GM21528 (cell line): ENCODE results near the gene ARHGDIA.

Source experiments
- ATAC-seq: cut with Tn5 transposase; IDR thresholded peaks from one replicate; pipeline ENCODE4 v1.9.1; 2021; ENCODE audit warnings: mild to moderate bottlenecking, moderate library complexity; ENCODE audit not compliant: unreplicated experiment, low FRiP score

Gene ARHGDIA

DNA sequence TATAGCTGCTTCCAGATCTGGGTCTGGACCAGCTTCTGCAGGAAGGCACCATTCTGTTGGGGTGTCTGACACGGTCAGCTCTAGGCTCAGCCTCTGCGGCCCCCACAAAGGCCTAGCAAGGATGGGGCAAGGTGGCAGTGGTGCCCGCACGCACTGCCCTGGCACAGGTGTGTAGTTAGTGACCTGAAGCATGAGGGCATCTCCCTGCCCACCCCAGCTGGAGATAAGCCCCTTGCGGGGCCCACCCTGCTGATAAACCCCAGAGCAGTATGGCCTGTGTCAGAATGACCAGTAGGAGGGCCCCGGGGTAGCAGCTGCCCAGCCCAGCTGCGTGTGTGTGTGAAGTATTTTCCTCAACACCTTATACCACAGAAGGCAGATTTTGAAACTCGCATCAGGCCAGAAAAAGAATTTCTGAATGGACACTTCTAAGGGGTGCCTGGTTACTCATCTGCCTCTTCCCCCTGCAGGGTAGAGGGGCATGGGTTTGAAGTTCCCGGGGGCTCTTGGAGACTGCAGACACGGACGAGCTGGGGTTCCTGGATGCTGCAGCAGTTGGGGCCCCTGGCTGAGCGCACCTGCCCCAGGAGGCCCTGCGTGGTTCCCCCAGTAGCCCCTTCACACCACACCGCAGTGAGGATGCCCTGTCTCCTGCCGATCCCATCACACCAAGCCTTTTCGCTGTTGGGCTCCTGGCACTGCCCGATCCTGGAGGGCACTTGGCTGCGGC, 4.5 kb downstream of the ARHGDIA start:
- ATAC-seq, result no peak

DNA sequence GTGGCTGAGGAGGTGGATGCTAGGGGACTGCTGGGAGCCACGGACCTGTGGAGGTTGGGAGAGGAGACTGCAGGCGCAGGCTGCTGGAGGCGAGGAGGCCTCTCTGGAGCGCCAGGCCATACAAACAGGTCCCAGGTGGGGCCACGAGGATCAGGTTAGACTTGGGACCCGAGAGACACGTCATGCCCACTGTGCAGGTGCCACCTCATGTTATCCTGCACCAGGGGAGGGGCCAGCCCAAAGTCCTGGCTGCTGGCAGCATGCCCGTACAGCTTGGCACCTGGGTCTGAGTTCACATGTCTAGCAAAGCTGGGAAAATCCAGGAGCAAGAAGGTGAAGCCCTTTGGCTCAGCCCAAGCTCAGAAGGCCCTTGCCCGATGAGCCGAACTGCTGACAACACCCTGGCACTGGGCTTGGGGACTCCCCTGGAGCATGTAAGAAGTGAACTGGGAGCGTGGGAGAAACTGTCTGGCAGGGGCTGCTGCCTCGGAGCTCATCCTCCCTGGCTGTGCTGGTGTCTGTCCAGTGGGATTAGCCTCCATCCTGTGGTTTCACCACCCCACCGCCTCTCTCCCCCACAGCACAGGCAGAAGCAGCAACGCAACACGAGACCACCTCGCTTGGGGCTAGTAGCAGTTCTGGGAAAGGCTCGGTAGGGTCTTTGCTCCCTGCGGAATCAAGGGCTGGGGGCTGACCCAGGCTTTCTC, 5.3 kb downstream of the ARHGDIA start:
- ATAC-seq, result no peak

DNA sequence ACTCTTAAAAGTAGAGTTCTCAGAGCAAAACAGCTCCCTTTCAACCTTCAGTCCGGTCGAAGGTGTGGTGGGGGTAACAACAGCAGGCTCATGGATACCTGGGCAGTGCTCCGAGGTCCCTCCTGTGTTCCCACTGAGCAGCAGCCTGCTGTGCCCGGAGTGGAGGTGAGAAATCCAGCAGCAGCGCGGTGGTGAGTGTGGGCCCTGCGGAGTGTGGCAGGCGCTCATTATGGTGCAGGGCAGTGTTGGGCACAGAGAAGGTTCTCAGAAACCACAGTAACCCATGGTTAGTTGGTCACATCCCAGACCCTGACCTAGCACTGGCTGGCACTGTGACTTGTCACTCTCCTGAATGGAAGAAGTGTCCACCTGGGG, 5.8 kb downstream of the ARHGDIA start:
- ATAC-seq, result no peak

DNA sequence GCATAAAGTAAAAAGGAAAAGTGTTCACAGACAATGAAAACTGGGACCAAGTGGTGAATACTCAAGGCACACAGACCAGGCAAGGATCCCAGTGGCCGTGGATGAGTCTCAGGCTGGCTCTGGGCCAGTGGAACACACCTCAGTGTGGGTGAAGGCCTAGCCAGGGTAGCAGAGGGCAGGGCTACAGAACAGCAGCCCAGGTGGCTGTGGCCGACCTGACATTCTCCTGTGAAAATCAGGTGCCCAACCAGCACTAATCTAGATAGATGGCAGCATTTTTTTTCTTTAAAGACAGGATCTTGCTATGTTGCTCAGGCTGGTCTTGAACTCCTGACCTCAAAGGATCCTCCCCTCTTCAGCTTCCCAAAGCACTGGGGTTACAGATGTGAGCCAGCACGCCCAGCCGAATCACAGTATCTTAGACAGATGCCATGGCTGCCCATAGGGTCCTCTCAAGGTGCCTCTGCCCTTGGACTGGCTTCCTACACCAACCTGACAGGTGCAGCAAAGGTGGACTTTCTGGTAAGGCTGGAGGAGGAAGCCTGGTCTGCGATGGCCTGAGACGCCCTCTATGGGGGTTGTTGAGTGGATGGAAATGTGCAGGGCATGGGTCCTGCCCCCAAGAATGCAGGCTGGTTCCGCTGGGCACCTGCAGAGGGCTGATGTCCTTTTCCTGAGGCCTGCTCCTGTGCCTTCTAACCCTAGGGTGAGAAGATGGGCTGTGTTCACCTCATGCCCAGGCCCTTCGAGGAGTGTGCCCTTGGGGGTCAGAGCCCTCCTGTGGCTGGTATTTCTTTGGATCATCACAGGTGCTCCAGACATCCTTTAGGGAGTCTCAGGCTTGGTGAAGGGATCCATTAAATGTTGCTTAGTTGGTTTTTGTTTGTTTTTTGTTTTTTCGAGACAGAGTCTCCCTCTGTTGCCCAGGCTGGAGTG, 7.0 kb downstream of the ARHGDIA start:
- ATAC-seq, result no peak

DNA sequence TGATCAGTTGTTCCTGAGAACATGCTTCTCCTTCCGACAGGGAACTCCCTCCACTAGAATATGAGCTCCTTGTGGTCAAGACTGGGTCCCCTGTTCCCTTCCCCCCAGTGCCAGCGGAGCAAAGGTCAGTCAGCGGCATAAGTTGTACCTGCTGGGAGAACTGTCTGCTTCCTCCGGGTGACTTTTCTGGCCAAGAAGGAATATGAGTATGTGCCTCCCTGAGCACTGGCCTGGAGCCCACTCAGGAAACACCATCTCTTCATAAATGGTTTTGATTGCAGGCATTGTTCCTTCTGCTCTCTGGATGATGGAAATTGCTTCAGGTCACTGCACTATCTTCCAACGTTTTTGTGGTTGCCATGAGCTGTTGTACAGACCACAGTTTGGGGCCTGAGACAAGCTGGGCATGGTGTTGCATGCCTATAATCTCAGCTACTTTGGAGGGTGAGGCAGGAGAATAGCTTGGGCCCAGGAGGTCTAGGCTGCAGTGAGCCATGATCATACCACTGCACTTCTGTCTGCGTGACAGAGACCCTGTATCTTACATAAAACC, 7.9 kb downstream of the ARHGDIA start:
- ATAC-seq, result no peak

DNA sequence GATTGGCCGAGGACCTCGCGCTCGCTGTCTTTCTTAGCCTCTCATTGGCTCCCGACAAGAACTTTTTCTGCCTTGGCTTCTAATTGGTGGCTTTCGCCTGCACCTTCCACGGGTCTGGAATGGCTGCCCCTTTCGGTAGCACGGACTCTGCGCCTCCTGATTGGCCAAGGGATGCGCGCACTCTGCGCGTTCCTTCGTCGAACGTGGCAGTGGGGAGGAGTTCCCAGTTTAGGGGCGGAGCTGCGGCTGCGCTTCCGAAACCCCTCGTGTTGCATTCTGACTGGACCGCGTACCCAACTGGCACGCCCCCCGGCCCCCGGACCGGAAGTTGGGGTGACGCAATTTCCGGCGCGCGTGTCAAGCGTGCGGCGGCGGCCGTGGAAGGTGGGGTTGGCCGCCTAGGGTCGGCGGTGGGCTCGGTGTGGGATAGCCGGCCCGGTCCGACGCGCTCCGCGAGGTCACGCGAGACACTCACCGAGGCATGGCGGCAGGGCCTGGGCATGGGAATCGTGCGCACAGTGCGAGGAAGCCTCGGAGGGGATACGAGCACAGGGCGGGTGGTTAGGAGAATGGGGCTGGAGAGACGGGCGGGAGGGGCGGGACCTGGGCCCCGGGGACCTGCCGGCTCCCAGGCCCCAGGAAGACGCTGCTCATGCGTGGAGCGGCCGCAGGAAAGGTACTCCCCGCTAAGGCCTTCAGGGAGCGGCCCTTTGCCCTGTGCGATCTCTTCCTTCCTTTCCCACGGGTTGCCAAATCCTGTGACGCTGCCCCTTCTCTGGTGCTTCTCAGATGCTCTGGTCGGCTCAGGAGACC, 10.2 kb downstream of the ARHGDIA start:
- peak; percentile 82 for ATAC-seq

DNA sequence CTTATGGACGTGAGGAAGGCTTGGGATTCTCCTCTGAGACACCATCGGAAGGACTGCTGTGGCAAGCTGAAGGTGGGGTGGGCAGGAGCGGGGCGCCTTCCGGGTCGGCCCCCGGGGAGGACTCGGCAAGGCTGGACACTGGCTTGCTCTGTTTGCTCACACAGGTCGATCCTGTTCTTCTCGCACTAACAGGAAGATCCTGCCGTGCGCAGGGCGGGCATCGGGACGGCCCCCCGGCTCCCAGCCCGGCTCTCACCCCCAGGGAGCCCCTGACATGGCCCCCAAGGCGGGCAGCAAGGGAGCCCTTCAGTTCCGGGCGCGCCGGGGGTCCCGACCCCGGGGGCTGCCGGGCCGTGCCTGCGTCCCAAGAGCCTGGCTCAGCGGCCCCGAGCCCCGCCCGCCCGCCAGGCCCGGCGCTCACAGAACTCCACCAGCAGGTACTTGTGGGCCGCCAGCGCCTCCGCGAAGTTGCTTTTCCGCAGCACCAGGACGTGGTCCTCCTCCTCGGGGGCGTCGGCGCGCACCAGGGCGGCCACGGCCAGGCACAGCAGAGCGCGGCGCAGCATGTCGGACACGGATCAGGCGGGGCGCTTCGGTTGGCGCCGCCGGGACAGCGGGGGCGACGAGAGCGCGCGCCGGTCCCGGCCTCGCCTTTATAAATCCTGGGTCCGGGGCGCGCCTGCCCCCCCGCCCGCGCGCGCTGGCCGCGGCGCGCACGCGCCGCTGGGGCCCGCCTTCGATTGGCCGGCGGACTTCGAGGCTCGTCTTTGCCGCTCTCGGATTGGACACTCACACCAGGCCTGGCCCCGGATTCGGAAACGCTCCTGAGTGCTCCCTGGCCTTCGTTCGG, 11.0 kb downstream of the ARHGDIA start, which contains the start of gene P4HB:
TSS of gene P4HB (minus strand) at position 630 of the 850 bp plus-strand sequence. CDS start at position 566, 64 bp downstream.
- ATAC-seq, result peak; percentile 3

DNA sequence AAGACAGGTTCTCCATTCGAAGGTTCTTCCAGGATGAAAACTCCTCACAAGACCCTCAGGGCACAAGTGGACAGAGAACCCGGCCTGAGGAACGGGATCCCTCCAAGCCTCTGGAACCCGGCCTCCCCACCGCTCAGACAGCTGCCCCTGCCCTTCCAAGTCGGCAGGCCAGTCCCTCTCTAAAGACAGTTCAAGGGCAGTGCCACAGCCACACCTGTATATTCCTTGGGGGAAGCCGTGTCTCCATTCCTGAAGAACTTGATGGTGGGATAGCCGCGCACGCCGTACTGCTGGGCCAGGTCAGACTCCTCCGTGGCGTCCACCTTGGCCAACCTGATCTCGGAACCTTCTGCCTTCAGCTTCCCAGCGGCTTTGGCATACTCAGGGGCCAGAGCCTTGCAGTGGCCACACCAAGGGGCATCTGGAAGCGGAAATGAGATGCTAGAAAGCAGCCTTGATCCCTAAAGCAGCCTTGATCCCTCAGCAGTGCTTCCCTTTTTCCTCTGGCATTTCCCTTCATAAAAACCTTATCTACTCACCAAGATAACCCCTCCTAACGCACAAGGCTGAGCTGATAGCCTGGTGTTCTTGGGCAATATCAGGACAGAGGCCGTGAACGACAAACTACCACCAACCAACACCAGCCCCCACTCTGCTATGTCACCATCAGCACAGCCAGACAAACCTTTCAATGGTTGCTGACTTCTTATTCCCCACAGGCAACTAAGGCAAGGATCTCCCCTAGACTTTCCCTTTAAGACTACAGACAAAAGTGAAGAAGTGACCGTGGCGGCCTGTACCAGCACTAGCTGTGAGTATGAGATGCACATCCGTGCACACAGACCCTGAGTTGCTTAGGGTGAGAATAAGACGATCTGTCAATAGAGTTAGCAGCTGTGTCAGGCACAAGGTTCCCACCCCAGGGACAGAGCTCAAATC, 11.9 kb downstream of the ARHGDIA start:
- no peak for ATAC-seq

DNA sequence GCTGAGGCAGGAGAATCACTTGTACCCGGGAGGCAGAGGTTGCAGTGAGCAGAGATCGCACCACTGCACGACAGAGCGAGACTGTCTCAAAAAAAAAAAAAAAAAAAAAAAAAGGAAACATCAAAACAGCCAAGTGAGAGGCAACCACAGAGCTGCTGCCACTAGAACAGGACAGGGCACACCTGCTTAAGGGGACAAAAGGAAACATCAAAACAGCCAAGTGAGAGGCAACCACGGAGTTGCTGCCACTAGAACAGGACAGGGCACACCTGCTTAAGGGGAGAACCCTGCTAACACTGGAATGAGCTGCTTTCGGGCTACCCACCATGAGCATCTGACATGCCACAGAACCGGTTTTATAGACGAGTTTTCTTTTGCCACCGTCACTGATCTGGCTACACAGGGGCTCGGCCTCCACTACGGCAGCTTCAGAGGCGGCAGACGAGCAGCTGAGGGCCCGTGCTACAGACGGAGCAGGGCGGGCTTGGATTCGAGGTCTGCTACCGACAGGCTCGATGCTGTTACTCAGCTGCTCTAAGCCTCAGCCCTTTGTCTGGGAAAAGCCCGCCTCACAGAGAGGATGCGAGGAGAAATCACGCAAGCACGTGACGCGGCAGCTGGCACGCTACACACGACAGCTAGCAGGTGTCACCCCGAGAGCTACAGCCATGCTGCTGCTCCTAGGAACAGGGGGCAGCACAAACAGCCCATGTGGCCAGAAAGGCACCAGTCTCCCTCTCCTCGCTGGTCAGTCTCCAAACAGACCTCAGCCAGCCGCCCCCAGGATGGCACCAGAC, 12.8 kb downstream of the ARHGDIA start:
- ATAC-seq, result no peak

DNA sequence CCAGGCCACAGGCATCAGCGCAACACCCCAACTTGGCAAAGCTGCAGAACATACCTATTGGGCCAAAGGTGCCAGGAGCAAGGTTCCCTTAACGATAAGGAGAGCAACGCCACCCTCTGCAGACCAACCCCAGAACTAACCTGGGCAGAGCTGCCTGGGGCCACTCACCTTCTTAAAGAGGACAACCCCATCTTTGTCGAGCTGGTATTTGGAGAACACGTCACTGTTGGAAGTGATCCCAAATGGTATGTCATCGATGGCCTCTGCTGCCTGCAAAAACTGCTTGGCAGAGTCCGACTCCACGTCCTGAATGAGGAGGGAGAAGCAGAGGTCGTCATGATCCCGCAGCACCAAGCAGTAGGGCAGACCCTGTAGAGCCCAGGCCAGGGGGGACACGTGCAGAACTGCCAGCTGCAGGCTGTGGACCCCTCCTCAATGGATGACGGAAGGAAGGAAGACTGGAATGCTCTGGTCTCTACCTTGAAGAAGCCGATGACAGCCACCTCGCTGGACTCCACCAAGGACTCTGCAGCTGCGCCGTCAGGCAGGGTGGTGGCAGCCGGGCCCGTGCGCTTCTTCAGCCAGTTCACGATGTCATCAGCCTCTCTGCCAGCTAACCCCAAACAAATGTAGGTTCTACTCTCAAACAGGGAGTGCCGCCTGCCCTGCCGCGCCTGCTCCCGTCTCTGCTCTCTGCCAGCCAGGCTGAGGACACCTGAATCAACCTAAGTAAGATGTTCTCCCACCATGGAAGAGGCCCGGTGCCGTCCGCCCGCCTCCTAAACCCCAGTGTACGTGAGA, 16.0 kb downstream of the ARHGDIA start:
- no peak for ATAC-seq

DNA sequence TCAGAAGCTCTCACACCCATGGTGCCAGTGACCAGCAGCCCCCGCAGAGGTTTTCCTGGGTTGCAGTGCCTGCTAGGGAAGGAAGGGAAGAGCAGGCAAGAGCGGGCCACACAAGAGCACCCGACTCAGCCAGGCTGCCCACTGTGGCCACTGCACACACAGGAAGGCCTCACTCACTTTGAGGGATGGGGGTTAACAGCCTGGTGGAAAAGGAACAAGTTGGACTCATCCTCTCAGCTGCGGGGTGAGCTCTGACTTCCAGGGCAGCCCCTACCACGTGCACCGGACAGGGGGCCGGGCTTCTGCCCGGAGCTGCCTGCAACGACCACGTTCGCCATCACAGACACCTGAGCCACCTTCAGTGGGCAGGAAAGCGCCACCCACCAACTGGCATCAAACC, 18.9 kb downstream of the ARHGDIA start:
- ATAC-seq, result no peak

DNA sequence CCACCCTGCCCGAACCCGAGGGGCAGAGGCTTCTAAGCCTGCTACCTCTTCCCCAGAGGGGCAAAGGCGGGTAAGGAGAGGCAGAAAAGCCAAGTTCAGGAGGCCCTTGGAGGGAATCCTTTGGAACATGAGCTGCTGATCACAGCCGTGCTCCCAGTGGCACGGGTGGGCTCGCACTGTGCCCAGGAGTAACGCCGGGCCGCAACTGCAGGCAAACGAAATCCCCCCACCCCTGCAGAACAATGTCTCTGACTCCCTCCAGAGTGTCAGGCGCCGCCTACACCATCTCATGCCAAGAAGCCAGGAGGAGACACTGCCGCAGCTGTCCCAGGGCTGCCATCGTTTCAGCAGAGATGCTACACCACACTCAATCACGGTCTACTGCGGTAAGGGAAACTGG, 19.7 kb downstream of the ARHGDIA start:
- no peak for ATAC-seq

DNA sequence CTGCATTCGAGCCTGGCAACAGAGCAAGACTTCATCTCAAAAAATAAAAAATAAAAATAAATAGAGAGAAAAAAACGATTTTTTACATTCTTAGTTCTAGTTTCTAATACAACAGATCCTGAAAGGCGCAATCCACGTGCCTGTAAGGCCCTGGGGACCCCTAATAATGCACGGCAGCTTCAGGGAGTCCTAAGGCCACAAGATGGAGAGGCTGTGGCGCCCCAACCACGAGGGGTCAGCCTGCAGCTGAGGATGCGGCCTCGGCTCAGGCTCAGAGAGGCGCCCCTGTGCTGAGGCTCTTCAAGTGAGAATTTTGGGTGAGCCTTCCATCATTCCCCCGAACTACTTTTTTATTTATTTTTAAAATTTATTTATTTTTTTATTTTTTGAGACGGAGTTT, 21.7 kb downstream of the ARHGDIA start:
- no peak for ATAC-seq

DNA sequence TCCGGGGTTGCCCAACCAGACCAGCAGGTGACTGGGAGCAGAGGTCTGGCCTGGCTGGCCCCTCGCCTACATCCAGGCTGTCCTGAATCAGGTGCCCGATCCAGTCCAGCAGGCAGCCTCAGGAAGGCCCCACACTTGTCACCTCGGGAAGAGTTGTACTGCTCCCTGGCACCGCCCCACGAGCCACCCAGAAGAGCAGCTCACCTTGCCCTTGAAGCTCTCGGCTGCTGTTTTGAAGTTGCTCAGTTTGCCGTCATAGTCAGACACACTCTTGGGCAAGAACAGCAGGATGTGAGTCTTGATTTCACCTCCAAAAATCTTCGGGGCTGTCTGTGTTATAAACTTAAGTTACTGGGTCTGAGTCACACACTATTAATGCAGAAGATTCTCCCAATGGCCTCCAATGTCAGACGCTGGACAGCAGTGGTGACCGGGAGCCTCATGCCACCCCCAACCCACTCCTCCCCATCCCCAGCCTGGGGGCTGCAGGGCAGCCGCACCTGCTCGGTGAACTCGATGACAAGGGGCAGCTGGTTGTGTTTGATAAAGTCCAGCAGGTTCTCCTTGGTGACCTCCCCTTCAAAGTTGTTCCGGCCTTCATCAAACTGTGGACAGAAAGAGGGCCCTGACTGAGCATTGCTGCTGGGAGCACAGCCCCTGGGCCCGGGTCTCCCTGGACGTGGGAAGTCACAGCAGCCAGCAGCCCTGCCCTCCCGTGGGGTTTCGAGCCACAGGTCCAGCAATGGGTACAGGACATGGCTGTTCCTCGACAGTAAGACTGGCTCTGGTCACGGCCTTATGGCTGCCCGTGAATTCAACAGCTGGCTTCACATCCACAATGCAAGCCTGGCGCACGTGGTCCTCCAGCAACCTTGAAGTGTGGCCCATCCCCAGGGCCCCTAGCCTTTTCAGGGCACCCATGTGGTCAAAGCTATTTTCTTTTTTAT, 24.1 kb downstream of the ARHGDIA start:
- ATAC-seq, result no peak
